Thymus (tissue), 11 donors: Measurements from ENCODE around the gene SH3BP5. TPM values are rescaled to one million over a fixed set of nuclear protein-coding genes. Genes with fewer than 3 reads are reported as not detected.

Experiments used
- DNase-seq, 9 donors: peaks; one replicate each; pipeline ENCODE4 v3.0.0-alpha.2; 2013; ENCODE audit warnings: low spot score in 9 of 9, low read depth in 6 of 9, missing footprints in 1 of 9
- H3K27ac ChIP-seq, 2 donors: one replicate each; pipeline ENCODE4 v1.5.1; 2013; ENCODE audit warnings: control low read depth in 1 of 2, low read depth in 1 of 2, low read length in 1 of 2, mild to moderate bottlenecking in 1 of 2, moderate library complexity in 1 of 2
- H3K27me3 ChIP-seq, 2 donors: one replicate each; pipeline ENCODE4 v1.5.1; 2013; ENCODE audit warnings: low read length in 1 of 2; ENCODE audit not compliant: control insufficient read depth in 2 of 2, insufficient read depth in 1 of 2
- H3K36me3 ChIP-seq, 2 donors: one replicate each; pipeline ENCODE4 v1.5.1; 2013; ENCODE audit warnings: low read length in 1 of 2, mild to moderate bottlenecking in 1 of 2, moderate library complexity in 1 of 2; ENCODE audit not compliant: control insufficient read depth in 2 of 2, insufficient read depth in 2 of 2
- H3K4me1 ChIP-seq, 2 donors: one replicate each; pipeline ENCODE4 v1.5.1; 2013; ENCODE audit warnings: low read length in 2 of 2; ENCODE audit not compliant: control insufficient read depth in 2 of 2, insufficient read depth in 2 of 2
- H3K4me3 ChIP-seq, 2 donors: one replicate each; pipeline ENCODE4 v1.5.1; 2013; ENCODE audit warnings: low read length in 2 of 2, control low read depth in 1 of 2, mild to moderate bottlenecking in 1 of 2
- H3K9me3 ChIP-seq, 2 donors: one replicate each; pipeline ENCODE4 v1.5.1; 2013; ENCODE audit warnings: low read length in 1 of 2, mild to moderate bottlenecking in 1 of 2; ENCODE audit not compliant: control insufficient read depth in 2 of 2, insufficient read depth in 1 of 2
- WGBS: extraction: QIAGEN DNeasy Blood & Tissue Kit; methylation state at CpG from one replicate; pipeline ENCODE4 v1.1.7; 2013; 5-methylcytosine and 5-hydroxymethylcytosine counted together
- polyA plus RNA-seq: library from polyadenylated mRNA; stranded (reverse); fragments of 200-250 nt; gene quantifications from one replicate; pipeline ENCODE4 v1.2.3, GENCODE V29; 2013
- total RNA-seq: library from RNA; stranded (reverse); fragments of 120-200 nt; gene quantifications from one replicate; pipeline ENCODE4 v1.2.4, GENCODE V29; 2013
- donor health status: healthy.

The SH3BP5 gene
- total and polyA plus RNA-seq, 2 donors: 29.1 to 64.3 TPM

DNA sequence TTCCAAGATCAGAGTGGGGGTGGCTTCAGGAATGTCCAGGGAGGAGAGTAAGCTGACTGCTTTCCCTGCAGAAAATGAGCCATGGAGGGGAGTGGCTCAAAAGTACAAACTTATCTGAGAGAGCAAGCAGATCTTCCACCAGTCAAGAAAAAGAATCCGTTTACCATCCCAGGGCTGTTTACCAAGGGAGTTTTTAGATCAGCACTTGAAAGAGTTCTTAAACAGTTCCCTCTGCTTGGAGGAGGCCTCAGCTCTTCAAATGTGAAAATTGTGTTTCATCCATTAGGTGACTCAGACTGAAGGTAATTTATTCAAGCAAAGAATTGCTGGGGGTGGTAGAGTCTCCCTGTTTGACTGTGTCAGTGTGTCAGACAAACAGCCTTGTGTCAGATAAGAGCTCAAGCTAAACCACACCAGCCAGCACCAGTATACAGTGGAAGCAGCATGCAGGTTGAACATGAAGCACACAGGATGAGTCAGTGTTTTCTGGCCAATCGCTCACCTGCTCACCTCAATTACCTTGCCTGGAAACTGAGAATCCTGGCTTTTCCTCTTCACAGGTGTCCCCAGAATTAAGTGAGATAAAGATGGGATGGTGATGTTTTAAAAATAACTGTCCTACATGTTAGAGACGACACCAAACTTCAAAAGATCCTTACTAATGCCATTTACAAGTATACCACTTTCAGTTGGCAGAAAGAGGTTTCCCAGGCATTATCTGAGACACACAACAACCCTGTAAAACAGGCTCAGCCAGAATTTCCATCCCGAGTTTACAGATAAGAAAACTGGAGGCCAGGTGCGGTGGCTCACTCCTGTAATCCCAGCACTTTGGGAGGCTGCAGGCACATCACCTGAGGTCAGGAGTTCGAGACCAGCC lies 21.7 kb downstream of the SH3BP5 start:
- Histone ChIP-seq H3K4me1 (peaks cover 16 to 75% of the 10 kb centered on the region in 2 donors), H3K27me3 (no peaks in the 10 kb centered on the region), H3K36me3 (peaks cover 0 to 3% of the 10 kb centered on the region in 2 donors), H3K9me3 (peaks cover 0 to 6% of the 10 kb centered on the region in 2 donors), H3K4me3 (no peak overlapping the region), H3K27ac (peak overlapping the region in 1 of 2 donors; percentile 76)
- DNase-seq: peak in 5 of 9 donors; percentile 51 to 76 (median 60)
- 73% methylated on average over 6 of the region's 6 CpGs for WGBS

DNA sequence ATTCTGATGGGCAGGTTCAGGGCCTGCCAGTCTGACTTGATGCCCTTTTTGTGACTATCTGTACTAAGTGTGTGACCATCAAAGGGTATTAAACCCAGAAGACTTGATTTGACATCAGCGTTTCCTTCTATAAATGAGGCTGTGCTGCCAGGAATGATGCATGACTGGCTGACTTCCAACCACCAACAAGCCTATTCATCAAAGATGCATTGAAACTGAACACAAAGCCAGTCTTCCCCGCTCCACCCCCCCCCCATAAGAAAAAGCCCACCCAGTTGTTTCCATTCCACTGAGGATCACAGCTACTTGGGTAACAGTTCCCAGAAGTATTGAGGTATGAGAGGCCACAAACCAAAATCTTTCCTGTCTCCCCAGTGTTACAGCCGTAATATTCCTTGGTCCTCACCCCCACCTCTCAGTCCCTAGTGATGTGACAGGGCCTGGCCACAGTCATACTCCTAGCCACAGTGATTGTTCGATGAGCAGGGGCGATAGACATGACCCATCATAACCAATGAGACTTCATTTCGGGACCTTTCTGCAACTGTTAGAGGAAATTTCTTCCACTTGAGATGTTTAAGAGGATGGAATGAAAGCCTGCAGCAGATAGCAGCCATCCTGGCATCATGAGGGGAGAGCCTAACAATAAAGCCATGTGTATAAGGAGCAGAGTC lies 22.6 kb downstream of the SH3BP5 start:
- no peak overlapping the region for H3K4me3 ChIP-seq
- H3K9me3 ChIP-seq: peaks cover 0 to 6% of the 10 kb centered on the region in 2 donors
- H3K36me3 ChIP-seq: peaks cover 0 to 3% of the 10 kb centered on the region in 2 donors
- no peaks in the 10 kb centered on the region for H3K27me3 ChIP-seq
- WGBS: 92% methylated on average over 6 of the region's 6 CpGs
- H3K4me1 ChIP-seq: peaks cover 16 to 66% of the 10 kb centered on the region in 2 donors
- DNase-seq: no peak
- H3K27ac ChIP-seq: peak overlapping the region in 1 of 2 donors; percentile 76

DNA sequence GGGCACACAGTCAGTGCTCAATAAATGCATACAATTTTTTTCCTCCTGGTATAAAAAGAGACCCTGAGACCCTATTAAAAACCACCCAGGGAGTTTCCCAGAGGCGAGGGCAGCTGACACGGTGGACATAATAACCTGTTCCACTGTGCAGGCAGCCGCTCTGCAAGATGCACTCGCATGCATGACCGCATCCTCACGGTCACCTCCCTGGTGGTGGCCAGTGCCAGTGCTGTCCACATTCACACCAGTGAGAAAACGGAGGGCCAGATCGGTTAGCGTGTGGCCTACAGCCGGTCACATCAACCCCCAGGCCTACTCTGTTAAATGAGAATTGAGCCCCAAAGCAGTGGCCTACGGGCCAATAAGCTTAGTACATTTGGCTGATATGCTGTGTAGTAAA lies 24.8 kb downstream of the SH3BP5 start:
- Histone ChIP-seq H3K27me3 (no peaks in the 10 kb centered on the region), H3K9me3 (no peaks in the 10 kb centered on the region), H3K27ac (no peak overlapping the region), H3K4me1 (peaks cover 12 to 51% of the 10 kb centered on the region in 2 donors), H3K36me3 (peaks cover 0 to 15% of the 10 kb centered on the region in 2 donors), H3K4me3 (no peak overlapping the region)
- DNase-seq: no peak
- WGBS: 97% methylated on average over 11 of the region's 11 CpGs

DNA sequence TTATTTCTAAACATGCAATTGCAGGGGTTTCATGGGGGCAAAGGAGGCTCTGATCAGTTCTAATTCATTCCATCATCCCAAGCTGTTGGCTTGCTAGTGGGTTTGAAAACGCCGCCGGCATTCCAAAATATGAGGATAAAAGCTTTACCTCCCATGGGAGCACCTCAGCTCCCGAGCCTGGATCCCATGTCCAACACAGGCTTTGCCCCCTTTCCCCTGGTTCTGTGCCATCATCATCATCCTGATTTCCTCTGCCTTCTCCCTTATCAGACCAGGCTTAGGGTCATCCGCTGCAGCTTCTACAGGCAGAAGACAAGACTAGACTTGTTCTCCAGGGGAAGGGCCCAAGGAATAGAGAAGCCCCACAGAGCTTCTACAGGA lies 25.4 kb downstream of the SH3BP5 start:
- DNase-seq: no peak
- no peaks in the 10 kb centered on the region for H3K9me3 ChIP-seq
- H3K27ac ChIP-seq: no peak overlapping the region
- H3K27me3 ChIP-seq: no peaks in the 10 kb centered on the region
- H3K4me1 ChIP-seq: peaks cover 9 to 46% of the 10 kb centered on the region in 2 donors
- H3K36me3 ChIP-seq: peaks cover 0 to 19% of the 10 kb centered on the region in 2 donors
- 98% methylated on average over 5 of the region's 5 CpGs for WGBS
- H3K4me3 ChIP-seq: no peak overlapping the region

DNA sequence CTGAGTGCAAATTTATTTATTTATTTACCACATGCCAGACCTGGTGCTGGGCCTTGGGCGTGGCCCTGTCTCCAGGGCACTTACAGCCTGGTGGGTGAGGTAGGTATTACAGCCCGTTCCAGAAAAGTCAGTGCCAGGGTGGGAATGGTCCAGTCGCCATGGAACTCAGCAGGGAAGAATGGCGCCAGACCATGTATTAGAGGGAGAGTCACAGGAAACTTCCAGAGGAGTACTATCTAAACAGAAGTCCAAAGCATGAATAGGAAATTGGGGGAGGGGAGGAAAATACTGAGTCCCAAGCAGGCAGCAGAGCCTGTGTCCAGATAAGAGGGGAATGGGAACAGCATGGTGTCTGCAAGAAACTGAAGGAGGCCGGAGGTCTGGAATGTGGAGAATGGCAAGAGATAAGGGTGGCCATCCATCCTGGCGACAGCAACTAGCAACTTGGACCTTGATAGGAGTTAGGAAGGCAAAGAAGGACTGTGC lies 27.0 kb downstream of the SH3BP5 start:
- H3K9me3 ChIP-seq: no peaks in the 10 kb centered on the region
- H3K27ac ChIP-seq: no peak overlapping the region
- H3K4me3 ChIP-seq: no peak overlapping the region
- no peak for DNase-seq
- peaks cover 0 to 24% of the 10 kb centered on the region in 2 donors for H3K36me3 ChIP-seq
- H3K4me1 ChIP-seq: peaks cover 1 to 37% of the 10 kb centered on the region in 2 donors
- WGBS: 89% methylated on average over 6 of the region's 6 CpGs
- H3K27me3 ChIP-seq: no peaks in the 10 kb centered on the region

DNA sequence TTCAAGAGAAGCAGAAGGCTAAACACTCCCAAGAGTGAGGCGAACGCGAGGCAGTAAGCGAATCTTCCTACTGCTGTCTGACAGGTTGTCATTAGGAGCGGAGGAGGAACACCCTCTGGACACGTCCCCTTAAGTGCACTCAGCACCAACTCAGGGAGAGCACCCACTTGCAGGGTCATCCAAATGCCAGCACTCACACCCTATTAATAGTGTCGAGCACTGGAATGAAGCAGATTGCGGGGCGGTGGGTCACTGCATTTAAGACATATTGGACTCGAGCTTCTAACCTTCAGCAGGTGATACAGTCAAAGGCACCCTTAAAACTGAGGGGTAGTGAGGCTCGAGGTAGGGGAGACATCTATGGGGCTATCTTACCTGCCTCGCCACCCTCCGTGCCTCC lies 28.7 kb downstream of the SH3BP5 start:
- DNase-seq: no peak
- H3K27ac ChIP-seq: no peak overlapping the region
- H3K4me1 ChIP-seq: peaks cover 0 to 33% of the 10 kb centered on the region in 2 donors
- H3K4me3 ChIP-seq: no peak overlapping the region
- WGBS: 98% methylated on average over 13 of the region's 13 CpGs
- H3K36me3 ChIP-seq: peaks cover 0 to 24% of the 10 kb centered on the region in 2 donors
- no peaks in the 10 kb centered on the region for H3K27me3 ChIP-seq
- H3K9me3 ChIP-seq: no peaks in the 10 kb centered on the region

DNA sequence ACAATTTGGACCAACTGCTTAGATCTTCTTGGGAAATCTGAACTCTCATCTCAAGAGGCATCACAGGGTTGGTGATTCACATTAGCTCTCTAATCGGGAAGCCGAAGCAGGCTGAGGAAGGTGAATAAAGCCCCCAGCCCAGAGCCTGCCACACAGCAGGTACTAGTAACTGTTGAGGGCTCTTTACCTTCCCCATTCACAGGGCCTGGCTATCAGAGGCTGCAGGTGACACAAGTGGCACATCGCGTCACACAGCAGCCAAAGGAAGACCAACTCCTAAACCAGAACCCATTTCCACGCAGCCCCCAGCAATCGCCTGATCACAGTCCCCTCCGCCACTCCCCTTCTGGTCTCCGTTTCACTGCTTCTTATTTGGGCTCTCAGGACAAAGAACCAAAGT lies 29.2 kb downstream of the SH3BP5 start:
- DNase-seq: no peak
- Histone ChIP-seq H3K9me3 (no peaks in the 10 kb centered on the region), H3K27me3 (no peaks in the 10 kb centered on the region), H3K4me3 (no peak overlapping the region), H3K36me3 (peaks cover 0 to 24% of the 10 kb centered on the region in 2 donors), H3K27ac (no peak overlapping the region), H3K4me1 (peaks cover 0 to 31% of the 10 kb centered on the region in 2 donors)
- 93% methylated on average over 8 of the region's 8 CpGs for WGBS

DNA sequence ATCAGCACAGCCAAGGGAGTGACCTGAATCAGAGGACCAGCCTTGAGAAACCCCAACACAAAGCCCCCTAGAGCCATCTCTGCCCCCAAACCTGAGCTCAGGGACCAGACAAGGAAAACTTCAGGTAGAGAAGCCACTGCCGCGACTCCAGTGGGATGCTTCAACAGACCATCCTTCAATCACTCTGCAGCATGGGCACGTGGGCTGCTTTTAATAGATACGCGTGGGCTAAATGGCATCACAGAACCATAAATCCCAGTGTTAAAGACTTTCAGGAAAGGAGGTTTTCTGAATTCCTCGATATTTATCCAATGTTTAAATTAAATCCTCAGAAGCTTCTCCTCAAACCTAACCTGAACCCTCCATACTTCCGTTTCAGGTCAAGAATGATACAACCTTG lies 30.6 kb downstream of the SH3BP5 start:
- Histone ChIP-seq H3K27me3 (no peaks in the 10 kb centered on the region), H3K4me1 (peaks cover 0 to 29% of the 10 kb centered on the region in 2 donors), H3K27ac (no peak overlapping the region), H3K4me3 (no peak overlapping the region), H3K9me3 (no peaks in the 10 kb centered on the region), H3K36me3 (peaks cover 0 to 24% of the 10 kb centered on the region in 2 donors)
- DNase-seq: no peak
- 97% methylated on average over 7 of the region's 7 CpGs for WGBS
